Measurements from ENCODE around the gene NFKBIZ.
A peak's percentile ranks its signal among the peaks of the same experiment; 100 is the strongest.

Gene NFKBIZ

GRCh38 chr3:101827211-101828174 lies 21.8 kb upstream of the NFKBIZ start:
- DNase-seq, result peak; percentile 31 to 35

GRCh38 chr3:101828276-101828675 lies 21.0 kb upstream of the NFKBIZ start:
- DNase-seq, result no peak

DNA sequence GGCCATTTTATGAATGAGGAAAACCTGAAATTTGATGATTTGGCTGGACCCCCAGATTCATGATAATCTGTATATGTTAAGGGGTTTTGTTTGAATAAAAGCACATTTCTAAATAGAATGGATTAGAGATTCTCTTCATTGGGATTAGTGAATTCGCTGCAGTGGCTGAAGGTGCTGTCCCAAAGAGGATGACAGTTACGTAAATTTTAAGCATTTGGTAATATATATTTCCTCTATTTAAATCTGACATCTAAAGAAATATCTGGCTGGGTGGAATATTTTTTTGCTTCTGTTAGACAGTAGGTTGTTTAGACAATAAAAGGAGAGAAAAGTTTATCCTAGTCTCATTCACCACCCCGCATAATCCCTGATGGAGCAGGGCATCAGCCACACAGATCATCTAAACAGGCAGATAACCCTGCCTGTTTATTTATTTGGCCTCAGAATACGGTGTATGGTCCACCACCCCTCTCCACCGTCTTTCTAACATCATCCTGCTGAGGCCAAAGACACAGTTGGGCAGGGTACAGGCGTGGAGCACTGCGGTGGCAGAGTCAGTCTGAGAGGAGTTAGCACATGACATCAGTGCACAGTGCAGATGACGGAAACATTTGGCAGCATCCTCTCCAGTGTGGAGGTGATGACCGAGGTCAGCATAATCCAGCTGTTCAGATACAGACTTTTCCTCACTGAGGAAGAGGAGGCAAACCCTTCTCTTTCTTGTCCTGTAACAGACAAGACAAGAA lies 20.4 kb upstream of the NFKBIZ start:
- peak in 1 of 2 donors; percentile 44 for DNase-seq

- no peak for DNase-seq
These were observed 19.9 kb upstream of the NFKBIZ start for GRCh38 chr3:101829437-101829830.

DNA sequence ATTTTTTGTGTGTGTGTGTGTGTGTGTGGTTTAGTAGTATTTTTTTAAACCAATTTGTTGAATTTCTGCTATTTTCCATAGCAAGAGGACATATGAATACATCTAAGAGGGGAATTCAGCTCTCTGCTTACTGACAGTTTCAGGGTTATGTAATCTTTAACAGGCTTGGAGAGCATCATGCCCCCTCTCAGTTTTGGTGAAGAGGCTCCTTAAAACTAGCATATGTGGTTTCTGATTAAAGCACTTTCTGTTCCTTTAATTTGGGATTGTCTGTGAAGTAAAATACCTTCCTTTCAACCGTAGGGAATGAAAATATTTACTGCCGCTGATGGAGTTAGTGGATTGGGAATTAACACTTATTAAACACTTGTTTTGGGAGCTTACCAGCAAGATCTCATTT lies 19.4 kb upstream of the NFKBIZ start:
- no peak for DNase-seq

DNA sequence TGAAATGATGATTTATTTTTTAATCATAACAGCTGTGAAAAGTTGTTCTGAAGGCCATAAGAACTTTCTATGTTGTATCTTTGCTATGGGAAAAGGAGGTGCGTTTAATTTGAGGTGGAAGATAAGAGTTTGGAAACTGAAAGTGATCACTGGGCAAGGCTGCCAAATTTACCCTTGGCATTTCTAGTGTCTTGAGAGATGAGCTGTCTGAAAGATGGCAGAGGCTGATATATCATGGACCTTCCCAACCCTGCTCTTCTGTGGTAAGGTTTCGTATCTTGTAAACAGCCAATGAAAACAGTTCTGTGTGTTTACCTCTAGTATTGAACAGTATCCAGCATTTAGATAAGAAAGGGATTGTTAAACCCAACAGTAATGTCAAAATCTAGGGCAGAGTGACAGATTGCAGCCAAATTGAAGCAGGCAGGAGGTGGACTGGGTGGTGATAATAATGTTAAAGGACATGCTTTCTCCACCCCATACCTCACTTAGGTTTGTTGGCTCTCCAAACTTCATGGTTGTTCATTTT lies 15.8 kb upstream of the NFKBIZ start:
- no peak for DNase-seq

- DNase-seq, result no peak
These were observed 13.6 kb upstream of the NFKBIZ start for GRCh38 chr3:101835676-101836075.

DNA sequence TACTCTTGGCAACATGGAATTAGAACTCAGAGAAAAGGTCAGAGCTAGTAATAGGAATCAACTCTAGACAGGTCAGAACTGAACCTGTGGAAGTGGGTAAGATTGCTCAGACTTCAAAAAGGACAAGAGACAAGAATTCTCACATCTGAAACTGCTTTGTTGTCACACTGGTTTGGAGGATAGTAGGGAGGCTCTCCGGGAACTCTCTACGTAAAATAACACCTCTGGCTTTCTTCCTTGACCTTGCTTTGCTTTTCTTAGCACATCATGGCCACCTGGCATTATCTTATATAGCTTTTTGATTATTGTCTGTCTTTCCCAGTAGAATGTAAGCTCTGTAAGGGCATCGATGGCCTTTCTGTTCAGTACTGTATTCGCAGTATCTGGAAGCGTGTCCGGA lies 13.2 kb upstream of the NFKBIZ start:
- no peak for DNase-seq

- no peak for DNase-seq
These were observed 12.4 kb upstream of the NFKBIZ start for GRCh38 chr3:101836652-101837598.

- DNase-seq, result no peak
These were observed 10.6 kb upstream of the NFKBIZ start for GRCh38 chr3:101838691-101839090.

GRCh38 chr3:101840066-101840465 lies 9.2 kb upstream of the NFKBIZ start:
- no peak for DNase-seq

GRCh38 chr3:101842245-101842934 lies 6.9 kb upstream of the NFKBIZ start:
- DNase-seq, result no peak

- no peak for DNase-seq
These were observed 6.4 kb upstream of the NFKBIZ start for GRCh38 chr3:101842935-101843330.

- DNase-seq, result no peak
These were observed 3.9 kb upstream of the NFKBIZ start for GRCh38 chr3:101845425-101845824.

- DNase-seq, result no peak
These were observed 2.6 kb upstream of the NFKBIZ start for GRCh38 chr3:101846709-101847108.

- no peak for DNase-seq
These were observed 2.0 kb upstream of the NFKBIZ start for GRCh38 chr3:101847328-101847727.

- DNase-seq, result no peak
These were observed 988 bp upstream of the NFKBIZ start for GRCh38 chr3:101848326-101848725.

DNA sequence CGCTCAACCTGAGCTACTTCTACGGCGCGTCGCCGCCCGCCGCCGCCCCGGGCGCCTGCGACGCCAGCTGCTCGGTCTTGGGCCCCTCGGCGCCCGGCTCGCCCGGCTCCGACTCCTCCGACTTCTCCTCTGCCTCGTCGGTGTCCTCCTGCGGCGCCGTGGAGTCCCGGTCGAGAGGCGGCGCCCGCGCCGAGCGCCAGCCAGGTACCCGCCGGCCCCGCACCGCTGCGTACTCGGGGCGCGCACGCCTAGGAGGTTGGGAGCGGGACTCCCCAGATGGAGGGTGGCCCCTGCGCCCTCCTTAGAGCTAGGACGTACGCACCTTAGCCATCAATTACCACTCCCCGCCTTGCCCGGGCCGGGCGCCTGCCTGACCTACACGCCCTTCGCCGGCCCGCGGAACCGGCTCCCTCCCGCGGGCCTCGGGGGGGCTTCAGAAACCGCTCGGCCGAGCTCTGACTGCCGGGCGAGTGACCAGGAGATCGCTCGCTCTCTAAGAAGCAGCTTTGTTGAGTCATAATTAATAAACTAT lies 466 bp downstream of the NFKBIZ start:
- DNase-seq, result peak in 1 of 2 donors; percentile 43

GRCh38 chr3:101850246-101851051 lies 1.1 kb downstream of the NFKBIZ start:
- DNase-seq, result no peak

GRCh38 chr3:101851072-101851770 lies 1.9 kb downstream of the NFKBIZ start:
- no peak for DNase-seq

Data from hippocampal formation (tissue), 2 donors.